RWPE2 (cell line): Measurements from ENCODE around the gene ZNF592.

ENCODE experiments used
- ATAC-seq: fragments of 200-7000 bp; cut with Tn5 transposase; 3 replicates; pipeline ENCODE4 v1.9.1; 2021; ENCODE audit warnings: low read depth
- DNase-seq: peaks from one replicate; pipeline ENCODE4 v3.0.0-alpha.2; 2020; ENCODE audit warnings: low spot score
- H3K27ac ChIP-seq: fragments of 450-650 bp; 2 replicates; pipeline ENCODE4 v1.5.1; 2017; ENCODE audit warnings: mild to moderate bottlenecking; ENCODE audit not compliant: poor library complexity, severe bottlenecking
- H3K27me3 ChIP-seq: fragments of 250-450 bp; sonication (Bioruptor Pico); 2 replicates; pipeline ENCODE4 v1.5.1; 2021; ENCODE audit warnings: mild to moderate bottlenecking, moderate library complexity; ENCODE audit not compliant: insufficient read depth, poor library complexity, severe bottlenecking
- H3K36me3 ChIP-seq: fragments of 250-450 bp; sonication (Bioruptor Pico); 2 replicates; pipeline ENCODE4 v1.5.1; 2020; ENCODE audit warnings: low read depth, mild to moderate bottlenecking, moderate library complexity
- H3K4me1 ChIP-seq: fragments of 250-450 bp; sonication (Bioruptor Pico); 2 replicates; pipeline ENCODE4 v1.5.1; 2021; ENCODE audit warnings: mild to moderate bottlenecking, moderate library complexity; ENCODE audit not compliant: insufficient read depth, poor library complexity, severe bottlenecking
- H3K4me3 ChIP-seq: fragments of 250-450 bp; sonication (Bioruptor Pico); 2 replicates; pipeline ENCODE4 v1.5.1; 2021; ENCODE audit warnings: mild to moderate bottlenecking, moderate library complexity; ENCODE audit not compliant: severe bottlenecking
- H3K9me3 ChIP-seq: fragments of 250-450 bp; sonication (Bioruptor Pico); 2 replicates; pipeline ENCODE4 v1.5.1; 2021; ENCODE audit warnings: mild to moderate bottlenecking, moderate library complexity; ENCODE audit not compliant: severe bottlenecking
- TF ChIP-seq, protein P1 (sequence below): fragments of 450-650 bp; IDR thresholded peaks from one replicate; pipeline ENCODE4 v1.5.1; 2017; ENCODE audit warnings: mild to moderate bottlenecking, moderate library complexity; ENCODE audit not compliant: poor library complexity, severe bottlenecking

ZNF592 gene

DNA sequence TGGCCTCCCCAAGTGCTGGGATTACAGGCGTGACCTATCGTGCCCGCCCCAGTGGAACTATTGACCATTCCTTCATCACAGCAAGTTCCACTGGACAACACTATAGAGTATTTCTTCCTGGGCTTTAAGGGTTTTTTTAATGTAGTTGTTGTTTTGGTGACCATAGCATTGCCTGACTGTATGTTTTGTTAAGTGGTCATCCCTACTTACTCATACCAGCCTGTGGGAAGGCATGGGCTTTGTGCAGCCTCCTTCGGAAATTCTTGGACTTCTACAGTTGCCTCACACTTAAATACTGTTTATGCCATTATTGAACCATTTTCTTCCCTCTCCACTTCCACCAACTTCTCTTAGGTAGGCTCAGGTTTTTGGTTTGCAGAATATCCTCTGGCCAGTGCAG, 48.8 kb downstream of the ZNF592 start:
- H3K27ac ChIP-seq, result no peak overlapping the region
- no peak overlapping the region for H3K4me3 ChIP-seq
- no peaks in the 10 kb centered on the region for H3K27me3 ChIP-seq
- H3K9me3 ChIP-seq, result no peaks in the 10 kb centered on the region
- H3K36me3 ChIP-seq, result peaks cover 82% of the 10 kb centered on the region
- H3K4me1 ChIP-seq, result no peaks in the 10 kb centered on the region
- ATAC-seq, result no peak
- TF ChIP-seq, protein P1, sequence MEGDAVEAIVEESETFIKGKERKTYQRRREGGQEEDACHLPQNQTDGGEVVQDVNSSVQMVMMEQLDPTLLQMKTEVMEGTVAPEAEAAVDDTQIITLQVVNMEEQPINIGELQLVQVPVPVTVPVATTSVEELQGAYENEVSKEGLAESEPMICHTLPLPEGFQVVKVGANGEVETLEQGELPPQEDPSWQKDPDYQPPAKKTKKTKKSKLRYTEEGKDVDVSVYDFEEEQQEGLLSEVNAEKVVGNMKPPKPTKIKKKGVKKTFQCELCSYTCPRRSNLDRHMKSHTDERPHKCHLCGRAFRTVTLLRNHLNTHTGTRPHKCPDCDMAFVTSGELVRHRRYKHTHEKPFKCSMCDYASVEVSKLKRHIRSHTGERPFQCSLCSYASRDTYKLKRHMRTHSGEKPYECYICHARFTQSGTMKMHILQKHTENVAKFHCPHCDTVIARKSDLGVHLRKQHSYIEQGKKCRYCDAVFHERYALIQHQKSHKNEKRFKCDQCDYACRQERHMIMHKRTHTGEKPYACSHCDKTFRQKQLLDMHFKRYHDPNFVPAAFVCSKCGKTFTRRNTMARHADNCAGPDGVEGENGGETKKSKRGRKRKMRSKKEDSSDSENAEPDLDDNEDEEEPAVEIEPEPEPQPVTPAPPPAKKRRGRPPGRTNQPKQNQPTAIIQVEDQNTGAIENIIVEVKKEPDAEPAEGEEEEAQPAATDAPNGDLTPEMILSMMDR, result no peak
- DNase-seq, result no peak

DNA sequence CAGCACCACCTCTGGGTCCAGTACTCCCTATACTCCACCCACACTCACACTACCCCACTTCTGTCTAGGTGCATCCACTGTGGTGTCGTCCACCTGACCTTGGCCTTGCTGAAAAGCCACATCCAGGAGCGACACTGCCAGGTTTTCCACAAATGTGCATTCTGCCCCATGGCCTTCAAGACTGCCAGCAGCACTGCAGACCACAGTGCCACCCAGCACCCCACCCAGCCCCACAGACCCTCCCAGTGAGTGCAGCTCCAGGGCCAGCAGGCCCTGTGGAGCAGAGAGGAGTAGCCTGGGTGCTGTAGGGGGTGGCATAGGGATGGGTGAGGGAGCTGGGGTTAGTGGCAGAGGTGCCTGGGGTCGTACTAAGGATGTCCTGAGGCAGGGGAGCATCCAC, 49.4 kb downstream of the ZNF592 start:
- peaks cover 81% of the 10 kb centered on the region for H3K36me3 ChIP-seq
- ATAC-seq, result no peak
- TF ChIP-seq, protein P1, result no peak

DNA sequence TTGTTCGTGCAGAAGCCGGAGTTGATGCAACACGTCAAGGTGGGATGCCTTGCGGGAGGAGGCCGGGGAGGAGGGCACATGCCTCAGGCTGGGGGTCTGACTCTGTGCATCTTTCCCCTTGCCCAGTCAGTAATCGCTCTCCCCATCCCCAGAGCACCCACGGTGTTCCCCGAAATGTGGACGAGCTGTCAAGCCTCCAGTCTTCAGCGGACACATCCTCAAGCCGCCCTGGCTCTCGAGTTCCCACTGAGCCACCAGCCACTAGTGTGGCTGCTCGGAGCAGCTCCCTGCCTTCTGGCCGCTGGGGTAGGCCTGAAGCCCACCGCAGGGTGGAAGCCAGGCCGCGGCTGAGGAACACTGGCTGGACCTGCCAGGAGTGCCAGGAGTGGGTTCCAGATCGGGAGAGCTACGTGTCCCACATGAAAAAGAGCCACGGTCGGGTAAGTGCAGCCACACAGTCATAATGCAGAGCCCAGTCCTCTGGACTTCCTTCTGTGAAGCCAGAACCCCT, 50.1 kb downstream of the ZNF592 start:
- Histone ChIP-seq H3K27me3 (no peaks in the 10 kb centered on the region), H3K27ac (no peak overlapping the region), H3K4me1 (no peaks in the 10 kb centered on the region), H3K4me3 (no peak overlapping the region), H3K9me3 (no peaks in the 10 kb centered on the region), H3K36me3 (peaks cover 74% of the 10 kb centered on the region)
- ATAC-seq, result no peak
- no peak for DNase-seq
- TF ChIP-seq, protein P1, result no peak

More for the DNA sequence above, 49.4 kb downstream of the ZNF592 start:
- Histone ChIP-seq H3K4me1 (no peaks in the 10 kb centered on the region), H3K4me3 (no peak overlapping the region), H3K27ac (no peak overlapping the region), H3K9me3 (no peaks in the 10 kb centered on the region), H3K27me3 (no peaks in the 10 kb centered on the region)
- DNase-seq, result no peak

DNA sequence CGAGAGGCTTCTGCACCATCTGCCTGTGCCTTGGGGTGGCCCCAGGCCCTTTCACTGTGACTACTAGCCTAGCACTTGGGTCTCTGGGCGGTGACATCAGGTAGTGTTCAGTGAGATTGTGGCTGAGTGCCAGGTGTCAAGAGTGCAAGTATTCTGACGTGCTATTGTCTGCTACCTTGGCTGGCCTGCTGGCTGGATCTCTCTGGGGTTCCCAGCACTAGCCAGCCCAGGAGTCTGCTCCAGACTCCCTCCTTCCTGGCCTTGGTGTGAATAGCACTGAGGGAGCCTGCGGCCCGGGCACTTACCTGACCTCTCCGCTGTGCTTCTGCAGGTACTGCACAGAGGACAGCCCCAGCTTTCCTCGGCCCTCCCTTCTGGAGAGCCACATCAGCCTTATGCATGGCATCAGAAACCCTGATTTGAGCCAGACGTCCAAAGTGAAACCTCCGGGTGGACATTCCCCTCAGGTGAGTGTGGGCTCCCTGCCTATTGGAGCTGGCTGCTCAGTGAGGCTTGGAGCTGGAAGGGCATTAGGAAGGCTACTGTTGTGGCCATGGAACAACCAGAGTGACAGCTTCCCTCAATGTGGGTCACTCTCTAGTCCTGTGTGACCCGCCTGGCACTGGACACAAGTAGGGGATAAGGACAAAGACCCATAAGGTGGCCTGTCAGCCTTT, 51.3 kb downstream of the ZNF592 start:
- H3K27me3 ChIP-seq, result no peaks in the 10 kb centered on the region
- H3K36me3 ChIP-seq, result peaks cover 64% of the 10 kb centered on the region
- no peak for DNase-seq
- H3K4me3 ChIP-seq, result no peak overlapping the region
- H3K4me1 ChIP-seq, result no peaks in the 10 kb centered on the region
- H3K9me3 ChIP-seq, result no peaks in the 10 kb centered on the region
- ATAC-seq, result no peak
- H3K27ac ChIP-seq, result no peak overlapping the region
- TF ChIP-seq, protein P1, result no peak

DNA sequence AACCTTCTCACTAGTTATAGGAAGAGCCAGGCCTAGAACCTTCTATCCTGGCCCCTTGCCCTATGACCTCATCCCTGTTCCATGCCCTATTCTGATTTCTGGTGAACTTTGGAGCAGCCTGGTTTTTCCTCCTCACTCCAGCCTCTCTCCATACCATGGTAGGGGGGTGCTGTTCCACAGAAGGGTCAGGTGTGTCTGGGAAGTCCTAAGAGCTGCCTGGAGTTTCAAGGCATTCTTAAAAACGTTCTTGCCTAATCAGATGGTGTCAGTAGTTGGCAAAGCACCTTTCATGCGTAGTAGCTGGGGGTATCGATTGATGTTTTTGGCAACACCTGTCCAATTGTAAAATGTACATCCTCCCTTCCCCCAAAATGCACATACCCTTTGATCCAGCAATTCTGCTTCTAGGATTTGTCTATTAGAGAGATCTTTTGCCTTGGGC, 52.0 kb downstream of the ZNF592 start:
- no peaks in the 10 kb centered on the region for H3K4me1 ChIP-seq
- TF ChIP-seq, protein P1, result no peak
- ATAC-seq (no peak), DNase-seq (no peak)
- no peaks in the 10 kb centered on the region for H3K9me3 ChIP-seq
- H3K36me3 ChIP-seq, result peaks cover 60% of the 10 kb centered on the region
- H3K27ac ChIP-seq, result no peak overlapping the region
- H3K27me3 ChIP-seq, result no peaks in the 10 kb centered on the region
- H3K4me3 ChIP-seq, result no peak overlapping the region
